Activated naive CD4-positive, alpha-beta T cell (primary cell): ENCODE data around the gene FGF12.

Experiments
- DNase-seq, 4 experiments: peaks; one replicate each; lab custom pipeline; 2025; lab: John Stamatoyannopoulos, UW

Gene FGF12

GRCh38 chr3:192494174-192494573, 233.2 kb downstream of the FGF12 start:
- DNase-seq, result no peak

GRCh38 chr3:192490720-192491119, 236.6 kb downstream of the FGF12 start:
- no peak for DNase-seq

GRCh38 chr3:192489579-192489978, 237.8 kb downstream of the FGF12 start:
- DNase-seq, result no peak

GRCh38 chr3:192487033-192487432, 240.3 kb downstream of the FGF12 start:
- DNase-seq, result no peak

- no peak for DNase-seq
Observed at GRCh38 chr3:192482809-192483208, 244.5 kb downstream of the FGF12 start.

- no peak for DNase-seq
Observed at GRCh38 chr3:192482391-192482790, 244.9 kb downstream of the FGF12 start.

GRCh38 chr3:192481638-192482037, 245.7 kb downstream of the FGF12 start:
- no peak for DNase-seq

GRCh38 chr3:192467230-192468140, 259.9 kb downstream of the FGF12 start:
- peak in 3 of 4 experiments; percentile 1 to 7 (median 5) for DNase-seq

GRCh38 chr3:192449036-192449435, 278.3 kb downstream of the FGF12 start:
- no peak for DNase-seq

GRCh38 chr3:192445770-192446644, 281.3 kb downstream of the FGF12 start:
- DNase-seq, result no peak

GRCh38 chr3:192444791-192445106, 282.6 kb downstream of the FGF12 start:
- no peak for DNase-seq

- peak in 2 of 4 experiments; percentile 5 for DNase-seq
Observed at GRCh38 chr3:192444096-192444790, 283.1 kb downstream of the FGF12 start.

- DNase-seq, result no peak
Observed at GRCh38 chr3:192435241-192435640, 292.1 kb downstream of the FGF12 start.

- no peak for DNase-seq
Observed at GRCh38 chr3:192434186-192434585, 293.2 kb downstream of the FGF12 start.

- no peak for DNase-seq
Observed at GRCh38 chr3:192433704-192434103, 293.6 kb downstream of the FGF12 start.

- no peak for DNase-seq
Observed at GRCh38 chr3:192422997-192423342, 304.4 kb downstream of the FGF12 start.

- no peak for DNase-seq
Observed at GRCh38 chr3:192422321-192422996, 304.9 kb downstream of the FGF12 start.

GRCh38 chr3:192419312-192419711, 308.0 kb downstream of the FGF12 start:
- no peak for DNase-seq

- no peak for DNase-seq
Observed at GRCh38 chr3:192417559-192418055, 309.7 kb downstream of the FGF12 start.

GRCh38 chr3:192417017-192417416, 310.3 kb downstream of the FGF12 start:
- no peak for DNase-seq

GRCh38 chr3:192413461-192413860, 313.9 kb downstream of the FGF12 start:
- no peak for DNase-seq

- DNase-seq, result no peak
Observed at GRCh38 chr3:192410684-192410960, 316.7 kb downstream of the FGF12 start.
